HG02852 (cell line): ENCODE results near the gene C1R.

Experiments
- ATAC-seq: cut with Tn5 transposase; IDR thresholded peaks from one replicate; pipeline ENCODE4 v1.9.1; 2021; ENCODE audit warnings: mild to moderate bottlenecking, moderate library complexity; ENCODE audit not compliant: unreplicated experiment

The C1R gene

DNA sequence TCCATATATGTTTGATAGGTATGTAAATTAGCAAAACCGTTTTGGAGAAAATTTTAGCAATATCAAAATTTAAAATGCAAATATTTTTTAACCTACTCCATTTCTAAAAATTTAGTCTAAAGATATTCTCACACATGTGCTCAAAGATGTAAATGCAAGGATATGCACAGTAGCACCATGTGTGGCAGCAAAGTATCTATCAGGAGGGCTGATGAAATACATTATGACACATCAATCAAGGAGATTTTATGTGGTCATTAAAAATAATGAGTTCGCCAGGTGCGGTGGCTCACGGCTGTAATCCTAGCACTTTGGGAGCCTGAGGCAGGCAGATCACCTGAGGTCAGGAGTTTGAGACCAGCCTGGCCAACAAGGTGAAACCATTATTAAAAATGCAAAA is 8.0 kb upstream of the C1R start:
- no peak for ATAC-seq

GRCh38 chr12:7099290-7099996 is 7.2 kb upstream of the C1R start:
- ATAC-seq: no peak

DNA sequence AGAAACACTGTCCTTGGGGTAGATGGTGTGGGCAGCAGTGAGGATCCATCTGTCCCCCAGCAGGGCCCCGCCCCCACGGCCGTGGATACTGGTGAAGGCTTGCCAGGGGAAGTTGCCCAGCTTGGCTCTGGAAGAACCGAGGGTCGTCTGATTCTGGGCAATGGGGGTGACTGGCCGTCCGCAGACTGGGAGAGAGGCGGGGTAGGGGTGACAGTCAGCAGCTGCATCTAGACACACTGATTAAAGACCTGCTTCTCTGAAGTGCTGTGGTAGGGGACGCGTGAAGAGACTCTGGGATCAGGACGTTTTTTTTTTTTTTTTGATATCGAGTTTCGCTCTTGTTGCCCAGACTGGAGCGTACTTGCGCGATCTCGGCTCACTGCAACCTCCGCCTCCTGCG is 4.7 kb upstream of the C1R start:
- ATAC-seq: no peak

GRCh38 chr12:7096006-7096932 is 4.0 kb upstream of the C1R start:
- ATAC-seq: no peak

GRCh38 chr12:7093892-7094291 is 1.6 kb upstream of the C1R start:
- no peak for ATAC-seq

DNA sequence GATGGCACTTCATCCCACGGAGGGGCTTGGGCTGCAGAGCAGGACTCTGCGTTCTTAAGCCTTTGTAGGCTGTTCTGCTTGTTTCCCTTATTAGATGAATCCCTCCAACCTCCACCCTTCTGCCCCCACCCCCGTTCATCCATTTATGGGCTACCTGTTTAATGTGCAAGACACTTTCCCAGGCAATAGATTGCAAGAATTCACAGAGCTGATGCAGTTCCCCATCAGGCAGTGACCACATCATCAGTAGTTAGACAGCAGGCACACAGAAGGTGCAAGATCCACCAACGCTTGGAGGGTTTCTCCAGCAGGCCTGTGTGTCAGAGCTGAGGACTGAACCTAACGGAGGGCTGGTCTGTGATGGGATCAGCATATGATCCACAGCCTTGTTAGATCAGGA is 1.2 kb upstream of the C1R start:
- no peak for ATAC-seq

GRCh38 chr12:7092986-7093460 is 778 bp upstream of the C1R start:
- no peak for ATAC-seq

GRCh38 chr12:7091660-7092228 is 501 bp downstream of the C1R start:
- ATAC-seq: no peak

DNA sequence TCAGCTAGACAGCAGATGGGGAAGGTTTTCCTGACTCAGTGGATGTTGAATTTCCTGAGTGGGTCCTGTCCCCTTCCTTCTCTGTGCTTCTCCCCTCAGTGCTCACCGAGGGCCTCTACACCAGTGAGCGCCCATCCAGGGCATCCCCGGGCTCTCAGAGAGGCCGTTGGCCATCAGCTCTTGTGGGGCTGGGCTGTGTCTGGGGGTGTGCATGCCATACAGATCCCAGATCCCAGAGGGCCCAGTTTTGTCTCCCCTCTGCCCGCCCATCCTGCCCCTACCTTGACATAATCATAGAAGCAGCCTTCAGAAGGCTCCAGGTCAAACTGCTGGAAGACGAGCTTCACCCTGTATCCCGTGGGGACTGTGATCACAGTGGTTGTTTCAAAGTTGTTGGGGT is 1.1 kb downstream of the C1R start:
- ATAC-seq: no peak

GRCh38 chr12:7090222-7090998 is 1.8 kb downstream of the C1R start:
- no peak for ATAC-seq

DNA sequence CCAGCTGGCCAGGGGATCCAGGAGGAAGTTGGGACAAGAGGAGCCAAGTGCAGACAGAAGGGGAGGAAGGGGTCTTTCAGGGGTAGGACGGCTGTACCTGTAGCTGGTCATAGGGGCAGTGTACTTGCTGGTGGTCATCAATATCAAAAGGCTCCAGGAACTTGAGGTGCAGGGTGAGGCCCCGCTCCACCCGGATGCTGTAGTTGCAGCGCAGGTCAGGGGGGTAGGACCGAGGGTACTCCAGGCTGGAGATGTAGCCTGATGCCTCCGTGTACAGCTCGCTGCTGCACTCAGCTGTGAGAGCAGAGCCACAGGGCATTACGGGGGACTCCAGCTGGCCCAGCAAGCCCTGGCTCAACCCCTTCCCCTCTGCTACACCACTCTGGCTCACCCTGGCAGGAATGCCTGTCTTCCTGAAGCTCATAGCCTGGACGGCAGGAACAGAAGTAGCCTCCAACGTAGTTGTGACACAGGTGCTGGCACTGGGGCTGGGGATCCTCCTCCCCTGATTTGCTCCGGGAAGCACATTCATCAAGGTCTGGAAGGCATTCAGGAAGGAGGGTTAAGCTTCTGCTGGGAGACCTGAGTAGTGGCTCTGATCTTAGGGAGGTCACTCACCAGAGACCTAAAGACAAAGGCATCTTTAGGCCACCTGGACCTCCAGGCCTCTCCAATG is 2.9 kb downstream of the C1R start:
- no peak for ATAC-seq

- no peak for ATAC-seq
Observed at GRCh38 chr12:7083125-7083524, 9.1 kb downstream of the C1R start.

- no peak for ATAC-seq
Observed at GRCh38 chr12:7081037-7081436, 11.2 kb downstream of the C1R start.

DNA sequence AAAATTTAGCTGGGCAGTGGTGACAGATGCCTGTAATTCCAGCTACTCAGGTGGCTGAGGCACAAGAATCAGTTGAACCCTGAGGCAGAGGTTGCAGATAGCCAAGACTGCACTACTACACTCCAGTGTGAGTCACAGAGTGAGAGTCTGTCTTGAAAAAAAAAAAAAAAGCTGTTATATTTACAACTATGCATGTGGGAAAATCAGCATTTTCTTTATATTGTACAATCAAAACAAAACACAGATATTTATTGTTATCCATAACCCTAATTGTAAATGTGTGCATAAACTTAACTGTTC is 12.5 kb downstream of the C1R start:
- no peak for ATAC-seq

GRCh38 chr12:7078163-7078562 is 14.1 kb downstream of the C1R start:
- ATAC-seq: no peak

GRCh38 chr12:7076493-7076892 is 15.8 kb downstream of the C1R start:
- ATAC-seq: no peak

- ATAC-seq: no peak
Observed at GRCh38 chr12:7075939-7076338, 16.3 kb downstream of the C1R start.

- no peak for ATAC-seq
Observed at GRCh38 chr12:7075518-7075917, 16.7 kb downstream of the C1R start.

GRCh38 chr12:7073946-7074345 is 18.3 kb downstream of the C1R start:
- no peak for ATAC-seq

- ATAC-seq: no peak
Observed at GRCh38 chr12:7072554-7072953, 19.7 kb downstream of the C1R start.

DNA sequence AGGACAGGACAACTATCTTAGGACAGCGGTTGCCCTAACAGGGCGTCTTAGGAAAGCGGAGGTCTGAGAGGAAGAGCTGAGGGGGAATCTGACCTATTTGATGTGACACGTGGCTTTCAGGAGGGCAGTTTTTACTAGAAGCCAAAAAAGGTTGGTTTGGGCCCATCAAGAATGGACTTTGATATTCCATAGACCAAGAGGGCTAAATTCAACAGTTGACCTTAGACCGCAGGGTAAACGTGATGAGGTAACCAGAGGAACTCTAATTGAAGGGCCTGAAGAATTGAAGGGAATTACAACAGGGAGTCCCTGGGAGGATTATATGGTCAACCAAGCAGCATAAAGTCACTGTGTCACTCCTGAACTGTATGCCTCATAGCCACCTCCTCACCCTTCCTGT is 20.2 kb downstream of the C1R start:
- no peak for ATAC-seq
